Activated gamma-delta T cell treated with anti-CD3 and anti-CD28 coated beads, Interleukin-2, amount 50 U/mL, for 16 hours (primary cell): ENCODE results near the gene SPP1.
"Not testable (repeated sequence)": the region's sequence is repeated elsewhere in the genome, so short reads cannot be mapped to it uniquely, and the experiment has no call there.

Experiments used
- DNase-seq: peaks from one replicate; pipeline ENCODE4 v3.0.0-alpha.2; 2020; ENCODE audit warnings: low read depth

SPP1 gene

GRCh38 chr4:87986508-87986907 lies 11.0 kb downstream of the SPP1 start:
- no peak for DNase-seq

GRCh38 chr4:87989765-87990164 lies 14.3 kb downstream of the SPP1 start:
- DNase-seq: no peak

GRCh38 chr4:87995435-87995834 lies 19.9 kb downstream of the SPP1 start:
- no peak for DNase-seq

GRCh38 chr4:87999191-87999691 lies 23.7 kb downstream of the SPP1 start:
- DNase-seq: not testable (repeated sequence)

- DNase-seq: no peak
Observed at GRCh38 chr4:88001871-88002270, 26.4 kb downstream of the SPP1 start.

GRCh38 chr4:88002786-88003185 lies 27.3 kb downstream of the SPP1 start:
- DNase-seq: no peak

GRCh38 chr4:88003261-88003660 lies 27.7 kb downstream of the SPP1 start:
- DNase-seq: no peak

GRCh38 chr4:88005076-88005475 lies 29.6 kb downstream of the SPP1 start:
- no peak for DNase-seq

GRCh38 chr4:88005946-88006345 lies 30.4 kb downstream of the SPP1 start:
- DNase-seq: no peak

GRCh38 chr4:88006956-88007303 lies 31.4 kb downstream of the SPP1 start:
- no peak for DNase-seq

- peak; percentile 45 for DNase-seq
Observed at GRCh38 chr4:88007304-88008121, 32.0 kb downstream of the SPP1 start, which contains the start of gene PKD2. PKD2 (plus strand) TSS chr4:88007635; CDS start chr4:88007734, 99 bp downstream.

- DNase-seq: no peak
Observed at GRCh38 chr4:88008122-88008742, 32.7 kb downstream of the SPP1 start.

- DNase-seq: no peak
Observed at GRCh38 chr4:88008743-88009171, 33.2 kb downstream of the SPP1 start.

GRCh38 chr4:88009871-88010270 lies 34.4 kb downstream of the SPP1 start:
- no peak for DNase-seq

- no peak for DNase-seq
Observed at GRCh38 chr4:88010966-88011365, 35.5 kb downstream of the SPP1 start.

GRCh38 chr4:88012647-88013046 lies 37.1 kb downstream of the SPP1 start:
- DNase-seq: no peak

GRCh38 chr4:88014386-88014905 lies 38.9 kb downstream of the SPP1 start:
- DNase-seq: no peak

GRCh38 chr4:88015659-88016295 lies 40.3 kb downstream of the SPP1 start:
- DNase-seq: no peak

GRCh38 chr4:88017516-88018297 lies 42.2 kb downstream of the SPP1 start:
- no peak for DNase-seq

- no peak for DNase-seq
Observed at GRCh38 chr4:88018466-88018865, 43.0 kb downstream of the SPP1 start.

- DNase-seq: no peak
Observed at GRCh38 chr4:88021824-88022223, 46.3 kb downstream of the SPP1 start.

- no peak for DNase-seq
Observed at GRCh38 chr4:88022289-88022688, 46.8 kb downstream of the SPP1 start.
